K562 (cell line): ENCODE results near the gene ABAT. TPM values are rescaled to one million over a fixed set of nuclear protein-coding genes. Genes with fewer than 3 reads are reported as not detected.

Experiments used
- ATAC-seq: fragments of 200-7000 bp; cut with Tn5 transposase; 3 replicates; pipeline ENCODE4 v1.9.1; 2020; ENCODE audit warnings: moderate library complexity
- BruUV-seq: library from RNA; stranded (reverse); fragments of 400-500 nt; replicated peaks from 2 replicates; lab custom pipeline; 2021; lab: Mats Ljungman, UMichigan
- CTCF ChIA-PET: fragments of 300-600 bp; formaldehyde crosslinking; extraction: SDS; loops from one replicate; lab custom pipeline; 2021; ENCODE audit warnings: low intra/inter-chr PET ratio; lab: Yijun Ruan, JAX
- POLR2A ChIA-PET: fragments of 300-600, 350-650 bp; sonication (Branson Sonifier 250); formaldehyde crosslinking; extraction: SDS; loops from one replicate; lab custom pipeline; 2021; ENCODE audit warnings: antibody characterized with exemption, inconsistent platforms; lab: Yijun Ruan, JAX
- DNase-seq, 4 experiments: peaks; one replicate each; pipeline versions ENCODE4 v3.0.0 to v3.0.0-alpha.2; 2011 to 2018; ENCODE audit warnings: low spot score in 3 of 4, mixed read lengths in 3 of 4; ENCODE audit errors: extremely low read depth in 1 of 4
- FAIRE-seq: peaks from 2 replicates; lab custom pipeline; 2011; peaks lifted over from hg19 to GRCh38; lab: Jason Lieb, UNC
- H2AFZ ChIP-seq: 2 replicates; pipeline ENCODE4 v1.6.0; 2011; ENCODE audit warnings: low read depth, low read length, control low read depth, inconsistent platforms
- H3K27ac ChIP-seq: fragments of 200-600 bp; 3 replicates; pipeline ENCODE4 v1.8.0; 2011; ENCODE audit warnings: low read depth, mild to moderate bottlenecking, control low read depth, inconsistent platforms, low read length, moderate library complexity, mixed read lengths; ENCODE audit errors: extremely low read depth
- H3K27me3 ChIP-seq, 2 experiments: fragments of 300-600 bp in 1 of 2; 2 replicates in 1 of 2; 3 replicates in 1 of 2; pipeline versions ENCODE4 v1.6.0 to v1.8.0; 2011; ENCODE audit warnings: inconsistent platforms in 2 of 2, low read length in 2 of 2, mild to moderate bottlenecking in 1 of 2, mixed read lengths in 1 of 2, moderate library complexity in 1 of 2; ENCODE audit not compliant: control insufficient read depth in 2 of 2, insufficient read depth in 2 of 2
- H3K36me3 ChIP-seq: fragments of 300-600 bp; 3 replicates; pipeline ENCODE4 v1.8.0; 2011; ENCODE audit warnings: mild to moderate bottlenecking, low read length, inconsistent platforms; ENCODE audit not compliant: control insufficient read depth, insufficient read depth
- H3K4me1 ChIP-seq, 2 experiments: fragments of 200-600 bp in 1 of 2; replicated peaks in 1 of 2; 2 replicates in 1 of 2; 3 replicates in 1 of 2; pipeline versions ENCODE4 v1.5.1 to v1.8.0; 2011; ENCODE audit warnings: inconsistent platforms in 2 of 2, low read length in 2 of 2, mild to moderate bottlenecking in 1 of 2, mixed read lengths in 1 of 2, moderate library complexity in 1 of 2; ENCODE audit not compliant: control insufficient read depth in 2 of 2, insufficient read depth in 2 of 2
- H3K4me2 ChIP-seq: 2 replicates; pipeline ENCODE4 v1.6.1; 2011; ENCODE audit warnings: low read length, control low read depth, inconsistent platforms, mixed read lengths; ENCODE audit not compliant: insufficient read depth
- H3K4me3 ChIP-seq: fragments of 200-600 bp; sonication (generic), shearing (Covaris generic); 2 replicates; pipeline ENCODE4 v1.5.1; 2016; ENCODE audit warnings: control low read depth, inconsistent platforms
- H3K79me2 ChIP-seq: fragments of 200-600 bp; 3 replicates; pipeline ENCODE4 v1.8.0; 2011; ENCODE audit warnings: low read length, inconsistent platforms; ENCODE audit not compliant: control insufficient read depth, insufficient read depth
- H3K9ac ChIP-seq, 2 experiments: 2 replicates each; pipeline versions ENCODE4 v1.6.0 to v1.6.1; 2011; ENCODE audit warnings: low read depth in 2 of 2, low read length in 2 of 2, control low read depth in 1 of 2, inconsistent platforms in 1 of 2, mild to moderate bottlenecking in 1 of 2, mixed read lengths in 1 of 2; ENCODE audit not compliant: insufficient read depth in 1 of 2
- H3K9me1 ChIP-seq: one replicate; pipeline ENCODE4 v1.6.0; 2011; ENCODE audit warnings: inconsistent platforms, mild to moderate bottlenecking, low read length, moderate library complexity; ENCODE audit not compliant: control insufficient read depth, insufficient read depth
- H3K9me3 ChIP-seq: replicated peaks from 2 replicates; pipeline ENCODE4 v1.5.1; 2011; ENCODE audit warnings: low read depth, low read length, inconsistent platforms; ENCODE audit not compliant: control insufficient read depth, insufficient read depth
- H4K20me1 ChIP-seq: replicated peaks from 2 replicates; pipeline ENCODE4 v1.6.1; 2011; ENCODE audit warnings: low read length, inconsistent platforms, mixed read lengths; ENCODE audit not compliant: control insufficient read depth, insufficient read depth
- CTCF ChIP-seq, 3 experiments: IDR thresholded peaks in 2 of 3; conservative IDR thresholded peaks in 1 of 3; 2 replicates each; pipeline ENCODE4 v1.5.1; 2011 to 2012; ENCODE audit warnings: low read length in 3 of 3, mild to moderate bottlenecking in 3 of 3, control low read depth in 2 of 3, improper control_type of control experiment in 1 of 3, inconsistent platforms in 1 of 3, low read depth in 1 of 3, mixed read lengths in 1 of 3, moderate library complexity in 1 of 3; ENCODE audit not compliant: insufficient read depth in 2 of 3
- FOXK1 ChIP-seq: sonication (generic); formaldehyde crosslinking; IDR thresholded peaks from 2 replicates; pipeline ENCODE4 v1.8.0; 2022; ENCODE audit warnings: missing genetic modification reagents, mild to moderate bottlenecking, borderline replicate concordance
- SIRT6 ChIP-seq: IDR thresholded peaks from one replicate; pipeline ENCODE4 v1.6.1; 2012; ENCODE audit warnings: low read depth, mild to moderate bottlenecking, control low read depth, inconsistent platforms, low read length, moderate library complexity
- SMC3 ChIP-seq: conservative IDR thresholded peaks from 2 replicates; pipeline ENCODE4 v1.6.1; 2011; ENCODE audit warnings: low read depth, low read length, improper control_type of control experiment; ENCODE audit not compliant: insufficient read depth
- SREBF2 ChIP-seq: sonication (generic); formaldehyde crosslinking; IDR thresholded peaks from 2 replicates; pipeline ENCODE4 v1.4.0; 2020; ENCODE audit warnings: mild to moderate bottlenecking, missing genetic modification reagents
- ZFX ChIP-seq: sonication (generic); formaldehyde crosslinking; IDR thresholded peaks from 2 replicates; pipeline ENCODE4 v1.8.0; 2022; ENCODE audit warnings: mild to moderate bottlenecking, missing genetic modification reagents, moderate library complexity
- WGBS: fragments of 100-300 bp; shearing (Covaris generic); methylation state at CpG from one replicate; pipeline ENCODE4 v1.1.6; 2016; ENCODE audit warnings: low coverage, mixed read lengths; ENCODE audit not compliant: insufficient coverage; ENCODE audit errors: missing lambda C conversion rate; 5-methylcytosine and 5-hydroxymethylcytosine counted together
- in situ Hi-C: fragments of 300-500 bp; cut with MboI; formaldehyde crosslinking; loops from 4 replicates; pipeline ENCODE4 v1.15.0; 2018; ENCODE audit warnings: inconsistent platforms, mixed read lengths
- intact Hi-C: fragments of 100-400 bp; cut with micrococcal nuclease; formaldehyde crosslinking; loops from 2 replicates; pipeline ENCODE4 v1.14.2; 2022
- polyA plus RNA-seq, 8 experiments: library from polyadenylated mRNA; depleted of rRNA in 4 of 8; stranded (reverse) in 5 of 8; unstranded in 3 of 8; fragments of >200 nt; fragmentation: Nextera tagmentation in 2 of 8; fragmentation: Illumina TruSeq in 1 of 8; extraction: Ambion mirVana in 2 of 8; extraction: Trizol in 1 of 8; gene quantifications; 2 replicates each; pipeline versions ENCODE4 v1.2.1 to v1.2.3, GENCODE V29; 2011 to 2014; ENCODE audit warnings: inconsistent platforms in 1 of 8, missing spikeins in 1 of 8
- total RNA-seq, 7 experiments: library from RNA; depleted of rRNA in 6 of 7; stranded (reverse); fragments of >200 nt in 6 of 7; fragmentation: Illumina TruSeq in 2 of 7; extraction: Trizol in 2 of 7; gene quantifications; 2 replicates each; pipeline versions ENCODE4 v1.2.1 to v1.2.3, GENCODE V29; 2011 to 2021; ENCODE audit warnings: low replicate concordance in 1 of 7

Gene ABAT
- total and polyA plus RNA-seq, 9 of the 15 experiments (the other 6 are each of a cell fraction or from before 2014, with no cell fraction given): 0.01 to 0.49 (median 0.10) TPM

GRCh38 chr16:8795091-8795490 is 120.7 kb downstream of the ABAT start:
- Histone ChIP-seq H3K9me3 (no peaks in the 10 kb centered on the region), H3K27ac (no peak overlapping the region), H3K9me1 (no peaks in the 10 kb centered on the region), H3K4me3 (no peak overlapping the region), H3K36me3 (peaks cover 35% of the 10 kb centered on the region), H3K9ac (no peak overlapping the region), H3K4me2 (no peak overlapping the region), H4K20me1 (0 out of 2 replicates have a peak, but pooled peaks cover 5% of the 10 kb centered on the region), H3K4me1 (peaks cover 12 to 13% of the 10 kb centered on the region in 2 experiments; a peak in 4 of 5 replicates), H2AFZ (no peak overlapping the region), H3K27me3 (no peaks in the 10 kb centered on the region), H3K79me2 (peaks cover 47% of the 10 kb centered on the region)
- no peak for FAIRE-seq
- DNase-seq: peak in 1 of 4 experiments; percentile 30
- in situ Hi-C loops (no loop called here), intact Hi-C loops (loop anchor here (5.0 kb wide), 2 partner anchors 87 to 138 kb away; partner anchors contain the start of gene LITAFD)
- no peak for ATAC-seq
- POLR2A ChIA-PET: no interaction called here
- TF ChIP-seq SMC3 (0 out of 2 replicates have a peak, but pooled peaks have one; percentile 11), CTCF (IDR thresholded peaks at IDR 0.05 in 2 of 3, conservative IDR thresholded peaks at IDR 0.05 in 1 of 3; ENCODE audit: insufficient read depth in 2 of 3, low read depth in 1 of 3, low read length in 3 of 3) (peak; percentile 25 to 47 (median 36); a peak in 4 of 6 replicates), FOXK1 (CRISPR knock-in tag) (no peak), ZFX (CRISPR knock-in tag) (no peak), SREBF2 (CRISPR knock-in tag) (no peak), SIRT6 (no peak)
- CTCF ChIA-PET: interaction anchor here (0.7 kb wide), 1 partner anchor 134 kb away, joined by 3 read pairs; no protein-coding TSS in a partner anchor
- 56% methylated on average over 7 of the region's 8 CpGs for WGBS
- BruUV-seq: no TSS peak
